Activated CD4-positive, alpha-beta memory T cell treated with anti-CD3 and anti-CD28 coated beads for 36 hours (primary cell): ENCODE measurements around the gene CLUH. TPM values are rescaled to one million over a fixed set of nuclear protein-coding genes. Genes with fewer than 3 reads are reported as not detected.
"Not testable (repeated sequence)": the region's sequence is repeated elsewhere in the genome, so short reads cannot be mapped to it uniquely, and the experiment has no call there.

ENCODE experiments used
- CTCF ChIA-PET: fragments of 350-600 bp; sonication (Branson Sonifier 250); formaldehyde crosslinking; loops from one replicate; lab custom pipeline; 2021; ENCODE audit warnings: antibody characterized with exemption, inconsistent platforms; lab: Charles Lee
- POLR2A ChIA-PET: fragments of 350-600 bp; sonication (Branson Sonifier 250); formaldehyde crosslinking; loops from one replicate; lab custom pipeline; 2021; ENCODE audit warnings: antibody characterized with exemption; lab: Charles Lee
- DNase-seq: peaks from one replicate; pipeline ENCODE4 v3.0.0-alpha.2; 2020
- H3K27ac Mint-ChIP-seq: one replicate; pipeline ENCODE4 v1.8.0; 2021; ENCODE audit warnings: mixed read lengths
- H3K27me3 Mint-ChIP-seq: one replicate; pipeline ENCODE4 v1.8.0; 2021; ENCODE audit warnings: mixed read lengths
- H3K36me3 Mint-ChIP-seq: one replicate; pipeline ENCODE4 v1.8.0; 2021; ENCODE audit warnings: mixed read lengths
- H3K4me1 Mint-ChIP-seq: one replicate; pipeline ENCODE4 v1.8.0; 2021; ENCODE audit warnings: low read depth, mixed read lengths
- H3K4me3 Mint-ChIP-seq: one replicate; pipeline ENCODE4 v1.8.0; 2021; ENCODE audit warnings: mild to moderate bottlenecking, mixed read lengths
- H3K9me3 Mint-ChIP-seq: one replicate; pipeline ENCODE4 v1.8.0; 2021; ENCODE audit warnings: mixed read lengths
- intact Hi-C: fragments of 100-400 bp; cut with micrococcal nuclease; formaldehyde crosslinking; loops from one replicate; pipeline ENCODE4 v1.15.1; 2023
- microRNA-seq: library from miRNA; unstranded; fragments of <30 nt; microRNA quantifications from one replicate; pipeline ENCODE4 v1.2.0, GENCODE V29; 2022; ENCODE audit warnings: borderline number of aligned reads, borderline microRNAs expressed, borderline replicate concordance
- total RNA-seq, 2 experiments: library from RNA; stranded (reverse); gene quantifications; one replicate each; pipeline ENCODE4 v1.2.3, GENCODE V29; 2021

Gene CLUH
- total RNA-seq, 2 experiments from 2014 or later, result 78.4 to 80.4 TPM

GRCh38 chr17:2656283-2656682 is 55.3 kb downstream of the CLUH start:
- Mint-ChIP-seq H3K4me1 (peaks cover 45% of the 10 kb centered on the region), H3K36me3 (peaks cover 31% of the 10 kb centered on the region), H3K4me3 (no peak overlapping the region), H3K9me3 (peaks cover 9% of the 10 kb centered on the region), H3K27me3 (no peaks in the 10 kb centered on the region), H3K27ac (no peak overlapping the region)
- intact Hi-C loops, result no loop called here
- ChIA-PET CTCF (interaction anchor here (0.7 to 1.2 kb wide), 2 partner anchors 18 to 1084 kb away, joined by 3 read pairs; no protein-coding TSS in a partner anchor), POLR2A (no interaction called here)
- DNase-seq, result no peak

- Mint-ChIP-seq H3K27ac (no peak overlapping the region), H3K9me3 (peaks cover 9% of the 10 kb centered on the region), H3K4me1 (peaks cover 40% of the 10 kb centered on the region), H3K4me3 (no peak overlapping the region), H3K27me3 (no peaks in the 10 kb centered on the region), H3K36me3 (peaks cover 37% of the 10 kb centered on the region)
- intact Hi-C loops, result no loop called here
- POLR2A ChIA-PET, result no interaction called here
- CTCF ChIA-PET, result interaction anchor here (1.2 kb wide), 1 partner anchor 19 kb away, joined by 3 read pairs; no protein-coding TSS in a partner anchor
- DNase-seq, result no peak
Measured at GRCh38 chr17:2655546-2655945, 56.0 kb downstream of the CLUH start.

GRCh38 chr17:2652911-2653310 is 58.7 kb downstream of the CLUH start:
- H3K27me3 Mint-ChIP-seq, H3K27ac Mint-ChIP-seq, DNase-seq, CTCF ChIA-PET, H3K9me3 Mint-ChIP-seq, H3K4me3 Mint-ChIP-seq, intact Hi-C loops: not testable (repeated sequence)
- Mint-ChIP-seq H3K36me3 (peaks cover 31% of the 10 kb centered on the region), H3K4me1 (peaks cover 31% of the 10 kb centered on the region)
- POLR2A ChIA-PET, result interaction anchor here (1.0 kb wide), 1 partner anchor 60 kb away, joined by 3 read pairs; the partner anchor contains the start of gene PAFAH1B1

GRCh38 chr17:2649191-2649590 is 62.4 kb downstream of the CLUH start:
- intact Hi-C loops, result no loop called here
- H3K4me3 Mint-ChIP-seq, result no peak overlapping the region
- H3K9me3 Mint-ChIP-seq, result peaks cover 9% of the 10 kb centered on the region
- DNase-seq, result no peak
- H3K36me3 Mint-ChIP-seq, result peaks cover 33% of the 10 kb centered on the region
- ChIA-PET CTCF (no interaction called here), POLR2A (no interaction called here)
- H3K27ac Mint-ChIP-seq, result no peak overlapping the region
- H3K27me3 Mint-ChIP-seq, result no peaks in the 10 kb centered on the region
- H3K4me1 Mint-ChIP-seq, result peaks cover 9% of the 10 kb centered on the region

- Mint-ChIP-seq H3K36me3 (peaks cover 29% of the 10 kb centered on the region), H3K27me3 (no peaks in the 10 kb centered on the region), H3K9me3 (peaks cover 9% of the 10 kb centered on the region), H3K27ac (no peak overlapping the region), H3K4me3 (no peak overlapping the region), H3K4me1 (peaks cover 5% of the 10 kb centered on the region)
- intact Hi-C loops, result no loop called here
- DNase-seq, result no peak
- POLR2A ChIA-PET, result no interaction called here
- CTCF ChIA-PET, result no interaction called here
Measured at GRCh38 chr17:2647957-2648356, 63.6 kb downstream of the CLUH start.

GRCh38 chr17:2644971-2645370 is 66.6 kb downstream of the CLUH start:
- intact Hi-C loops, result no loop called here
- POLR2A ChIA-PET, result no interaction called here
- Mint-ChIP-seq H3K4me3 (no peak overlapping the region), H3K27me3 (no peaks in the 10 kb centered on the region), H3K27ac (no peak overlapping the region), H3K36me3 (peaks cover 18% of the 10 kb centered on the region), H3K9me3 (no peaks in the 10 kb centered on the region), H3K4me1 (peaks cover 9% of the 10 kb centered on the region)
- no peak for DNase-seq
- CTCF ChIA-PET, result no interaction called here

Small RNAs within 50 kb of the gene (microRNA-seq; reads per million reads assigned to microRNA genes)
- gene MIR1253, result not detected
- gene MIR6776, result not detected

Other genes starting within 250 kb of the CLUH start
- gene METTL16, start 199.9 kb downstream of the CLUH start, total RNA-seq, result 10 to 100 TPM; 44.0 to 44.6 TPM
- gene PAFAH1B1, start 118.1 kb downstream of the CLUH start, total RNA-seq, result 100 to 1,000 TPM; 170 to 173 TPM
- under 1 TPM in 1 of 2 experiments, not detected in 1; 0.10 TPM for gene CCDC92B, start 37.9 kb upstream of the CLUH start, total RNA-seq
- 1 to 10 TPM; 1.9 to 2.3 TPM for gene RAP1GAP2, start 84.7 kb upstream of the CLUH start, total RNA-seq